Keratinocyte (primary cell): ENCODE measurements around the gene SEMA4A. TPM values are rescaled to one million over a fixed set of nuclear protein-coding genes. Genes with fewer than 3 reads are reported as not detected.

Experiments used
- DNase-seq: peaks from one replicate; pipeline ENCODE4 v3.0.0-alpha.2; 2011; ENCODE audit warnings: low read depth, missing footprints, low spot score
- FAIRE-seq: peaks from 2 replicates; lab custom pipeline; 2011; peaks lifted over from hg19 to GRCh38; lab: Jason Lieb, UNC
- H2AFZ ChIP-seq: 2 replicates; pipeline ENCODE4 v1.6.0; 2012; ENCODE audit warnings: low read length, control low read depth, inconsistent platforms; ENCODE audit not compliant: control insufficient read depth
- H3K27ac ChIP-seq: 2 replicates; pipeline ENCODE4 v1.5.1; 2011; ENCODE audit warnings: low read length; ENCODE audit not compliant: control insufficient read depth, insufficient read depth
- H3K27me3 ChIP-seq: 3 replicates; pipeline ENCODE4 v1.6.0; 2011; ENCODE audit warnings: low read length; ENCODE audit not compliant: control insufficient read depth, insufficient read depth; ENCODE audit errors: extremely low read depth
- H3K36me3 ChIP-seq, 2 experiments: 2 replicates in 1 of 2; 3 replicates in 1 of 2; pipeline ENCODE4 v1.5.1; 2011; ENCODE audit warnings: low read length in 2 of 2, mild to moderate bottlenecking in 1 of 2; ENCODE audit not compliant: control insufficient read depth in 2 of 2, insufficient read depth in 2 of 2; ENCODE audit errors: extremely low read depth in 1 of 2
- H3K4me1 ChIP-seq: 3 replicates; pipeline ENCODE4 v1.5.1; 2011; ENCODE audit warnings: low read length; ENCODE audit not compliant: control insufficient read depth, insufficient read depth; ENCODE audit errors: extremely low read depth
- H3K4me2 ChIP-seq: 3 replicates; pipeline ENCODE4 v1.6.0; 2011; ENCODE audit warnings: low read depth, low read length; ENCODE audit not compliant: control insufficient read depth, insufficient read depth; ENCODE audit errors: extremely low read depth
- H3K4me3 ChIP-seq, 3 experiments: fragments of 200-600 bp in 1 of 3; sonication (generic) in 1 of 3; 2 replicates in 2 of 3; 3 replicates in 1 of 3; pipeline ENCODE4 v1.5.1; 2011 to 2016; ENCODE audit warnings: low read length in 3 of 3, mild to moderate bottlenecking in 3 of 3, control low read depth in 2 of 3, inconsistent platforms in 1 of 3, low read depth in 1 of 3, mixed read lengths in 1 of 3, mixed run types in 1 of 3, moderate library complexity in 1 of 3; ENCODE audit not compliant: control insufficient read depth in 2 of 3, insufficient read depth in 2 of 3; ENCODE audit errors: extremely low read depth in 1 of 3
- H3K79me2 ChIP-seq: 2 replicates; pipeline ENCODE4 v1.6.0; 2012; ENCODE audit warnings: low read length; ENCODE audit not compliant: control insufficient read depth, insufficient read depth
- H3K9ac ChIP-seq: 3 replicates; pipeline ENCODE4 v1.6.0; 2011; ENCODE audit warnings: low read length; ENCODE audit not compliant: control insufficient read depth, insufficient read depth; ENCODE audit errors: extremely low read depth
- H3K9me1 ChIP-seq: 3 replicates; pipeline ENCODE4 v1.6.0; 2011; ENCODE audit warnings: low read length; ENCODE audit not compliant: control insufficient read depth, insufficient read depth; ENCODE audit errors: extremely low read depth
- H3K9me3 ChIP-seq: 2 replicates; pipeline ENCODE4 v1.5.1; 2012; ENCODE audit warnings: low read depth, low read length; ENCODE audit not compliant: control insufficient read depth
- H4K20me1 ChIP-seq: 3 replicates; pipeline ENCODE4 v1.6.0; 2011; ENCODE audit warnings: low read length; ENCODE audit not compliant: control insufficient read depth, insufficient read depth; ENCODE audit errors: extremely low read depth
- EZH2 ChIP-seq: IDR thresholded peaks from one replicate; pipeline ENCODE4 v1.6.1; 2012; ENCODE audit warnings: inconsistent platforms, mild to moderate bottlenecking, low read length, moderate library complexity
- dilution Hi-C: fragments of 300-500 bp; cut with MboI; formaldehyde crosslinking; loops from one replicate; pipeline ENCODE4 v1.7.0; 2020; ENCODE audit warnings: low sequenced_read_pairs; ENCODE audit not compliant: extremely low pct_ligation_motif_present
- polyA plus RNA-seq, 5 experiments: library from polyadenylated mRNA; depleted of rRNA in 3 of 5; stranded (reverse) in 3 of 5; stranded (forward) in 1 of 5; unstranded in 1 of 5; fragments of >200 nt; gene quantifications; 1 replicate in 1 of 5; 2 replicates in 3 of 5; 3 replicates in 1 of 5; pipeline versions ENCODE4 v1.2.1 to v1.2.3, GENCODE V29; 2011 to 2012; ENCODE audit warnings: missing spikeins in 2 of 5, low read depth in 1 of 5, low replicate concordance in 1 of 5
- TF ChIP-seq, protein P1 (sequence below), 3 experiments: IDR thresholded peaks in 1 of 3; conservative IDR thresholded peaks in 1 of 3; optimal IDR thresholded peaks in 1 of 3; 2 replicates in 2 of 3; 3 replicates in 1 of 3; pipeline versions ENCODE3 to v1.5.1; 2011; ENCODE audit warnings: low read length in 3 of 3, mild to moderate bottlenecking in 3 of 3, moderate library complexity in 2 of 3, control low read depth in 1 of 3, inconsistent platforms in 1 of 3; ENCODE audit not compliant: insufficient read depth in 2 of 3; ENCODE audit errors: extremely low read depth in 1 of 3

SEMA4A gene
- polyA plus RNA-seq, 1 donor (not counting 4 experiments of a cell fraction or from before 2014, with no cell fraction given), result 7.9 TPM

DNA sequence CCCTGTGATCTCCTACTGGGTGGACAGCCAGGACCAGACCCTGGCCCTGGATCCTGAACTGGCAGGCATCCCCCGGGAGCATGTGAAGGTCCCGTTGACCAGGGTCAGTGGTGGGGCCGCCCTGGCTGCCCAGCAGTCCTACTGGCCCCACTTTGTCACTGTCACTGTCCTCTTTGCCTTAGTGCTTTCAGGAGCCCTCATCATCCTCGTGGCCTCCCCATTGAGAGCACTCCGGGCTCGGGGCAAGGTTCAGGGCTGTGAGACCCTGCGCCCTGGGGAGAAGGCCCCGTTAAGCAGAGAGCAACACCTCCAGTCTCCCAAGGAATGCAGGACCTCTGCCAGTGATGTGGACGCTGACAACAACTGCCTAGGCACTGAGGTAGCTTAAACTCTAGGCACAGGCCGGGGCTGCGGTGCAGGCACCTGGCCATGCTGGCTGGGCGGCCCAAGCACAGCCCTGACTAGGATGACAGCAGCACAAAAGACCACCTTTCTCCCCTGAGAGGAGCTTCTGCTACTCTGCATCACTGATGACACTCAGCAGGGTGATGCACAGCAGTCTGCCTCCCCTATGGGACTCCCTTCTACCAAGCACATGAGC is 23.3 kb downstream of the SEMA4A start:
- FAIRE-seq (no peak), DNase-seq (no peak)
- dilution Hi-C loops, result no loop called here
- Histone ChIP-seq H3K79me2 (no peaks in the 10 kb centered on the region), H3K4me3 (no peak overlapping the region), H3K27me3 (no peaks in the 10 kb centered on the region), H2AFZ (no peak overlapping the region), H3K9ac (no peak overlapping the region), H3K4me1 (no peaks in the 10 kb centered on the region), H3K27ac (no peak overlapping the region), H3K36me3 (peaks cover 7 to 12% of the 10 kb centered on the region in 2 experiments), H3K4me2 (no peak overlapping the region), H4K20me1 (no peaks in the 10 kb centered on the region), H3K9me3 (no peaks in the 10 kb centered on the region), H3K9me1 (no peaks in the 10 kb centered on the region)
- TF ChIP-seq, protein P1, sequence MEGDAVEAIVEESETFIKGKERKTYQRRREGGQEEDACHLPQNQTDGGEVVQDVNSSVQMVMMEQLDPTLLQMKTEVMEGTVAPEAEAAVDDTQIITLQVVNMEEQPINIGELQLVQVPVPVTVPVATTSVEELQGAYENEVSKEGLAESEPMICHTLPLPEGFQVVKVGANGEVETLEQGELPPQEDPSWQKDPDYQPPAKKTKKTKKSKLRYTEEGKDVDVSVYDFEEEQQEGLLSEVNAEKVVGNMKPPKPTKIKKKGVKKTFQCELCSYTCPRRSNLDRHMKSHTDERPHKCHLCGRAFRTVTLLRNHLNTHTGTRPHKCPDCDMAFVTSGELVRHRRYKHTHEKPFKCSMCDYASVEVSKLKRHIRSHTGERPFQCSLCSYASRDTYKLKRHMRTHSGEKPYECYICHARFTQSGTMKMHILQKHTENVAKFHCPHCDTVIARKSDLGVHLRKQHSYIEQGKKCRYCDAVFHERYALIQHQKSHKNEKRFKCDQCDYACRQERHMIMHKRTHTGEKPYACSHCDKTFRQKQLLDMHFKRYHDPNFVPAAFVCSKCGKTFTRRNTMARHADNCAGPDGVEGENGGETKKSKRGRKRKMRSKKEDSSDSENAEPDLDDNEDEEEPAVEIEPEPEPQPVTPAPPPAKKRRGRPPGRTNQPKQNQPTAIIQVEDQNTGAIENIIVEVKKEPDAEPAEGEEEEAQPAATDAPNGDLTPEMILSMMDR (optimal IDR thresholded peaks at IDR 0.05 in 1 of 3, IDR thresholded peaks at IDR 0.05 in 1 of 3, conservative IDR thresholded peaks at IDR 0.05 in 1 of 3; ENCODE audit: extremely low read depth in 1 of 3, insufficient read depth in 2 of 3, low read length in 3 of 3), result no peak
- no peak for TF ChIP-seq EZH2

DNA sequence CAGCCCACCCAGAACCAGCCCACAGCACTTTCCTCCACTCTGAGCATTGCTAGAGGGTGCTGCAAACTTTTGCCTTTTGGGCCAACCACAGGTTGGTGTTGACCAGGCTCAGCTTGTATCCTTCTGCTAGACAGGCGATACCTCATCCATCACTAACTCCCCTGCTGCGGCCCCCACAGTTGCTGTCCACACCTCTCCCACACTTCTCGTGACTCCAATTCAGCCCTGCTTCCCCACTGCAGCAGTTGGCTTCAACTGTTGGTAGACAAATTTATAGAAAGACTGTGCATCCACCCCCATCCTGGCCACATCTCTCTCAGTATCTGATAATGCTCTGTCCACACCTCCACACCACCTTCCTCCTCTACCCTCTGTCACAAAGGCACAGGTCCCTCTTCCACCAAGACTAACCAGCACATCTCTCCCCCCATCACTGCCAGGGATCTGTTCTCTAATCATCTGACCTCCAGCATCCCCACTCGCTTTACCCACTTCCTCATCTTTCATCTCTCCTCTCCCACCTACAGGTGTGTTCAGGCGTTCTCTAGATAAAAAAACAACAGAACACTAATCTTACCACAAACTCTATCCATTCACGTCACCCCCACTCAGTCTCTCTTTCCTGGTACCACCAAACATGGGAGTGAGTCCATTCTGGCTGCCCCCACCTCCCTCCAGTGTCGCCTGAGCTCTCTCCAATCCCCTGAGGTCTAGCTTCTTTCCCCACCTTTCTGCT is 24.7 kb downstream of the SEMA4A start:
- Histone ChIP-seq H3K9me1 (no peaks in the 10 kb centered on the region), H3K27me3 (no peaks in the 10 kb centered on the region), H3K4me1 (no peaks in the 10 kb centered on the region), H3K9me3 (no peaks in the 10 kb centered on the region), H3K27ac (no peak overlapping the region), H3K4me2 (no peak overlapping the region), H2AFZ (no peak overlapping the region), H3K79me2 (no peaks in the 10 kb centered on the region), H3K36me3 (peaks cover 6 to 7% of the 10 kb centered on the region in 2 experiments), H3K9ac (no peak overlapping the region), H3K4me3 (no peak overlapping the region), H4K20me1 (no peaks in the 10 kb centered on the region)
- no peak for FAIRE-seq
- DNase-seq, result no peak
- TF ChIP-seq, protein P1 (optimal IDR thresholded peaks at IDR 0.05 in 1 of 3, IDR thresholded peaks at IDR 0.05 in 1 of 3, conservative IDR thresholded peaks at IDR 0.05 in 1 of 3; ENCODE audit: extremely low read depth in 1 of 3, insufficient read depth in 2 of 3, low read length in 3 of 3), result no peak
- no peak for TF ChIP-seq EZH2
- dilution Hi-C loops, result no loop called here
